CD4-positive, CD25-positive, alpha-beta regulatory T cell (primary cell): ENCODE data around the gene CXCR2. TPM values are rescaled to one million over a fixed set of nuclear protein-coding genes. Genes with fewer than 3 reads are reported as not detected.

Source experiments
- ATAC-seq, 2 donors: fragments of 150-1000 bp; cut with Tn5 transposase; one replicate each; pipeline ENCODE4 v1.10.0; 2021; ENCODE audit warnings: low read depth in 2 of 2, moderate number of reproducible peaks in 2 of 2, moderate library complexity in 1 of 2
- DNase-seq, 3 donors: peaks; one replicate each; pipeline versions ENCODE4 v3.0.0 to v3.0.0-alpha.2; 2012 to 2022; ENCODE audit warnings: mixed read lengths in 1 of 3
- H3K27ac ChIP-seq: one replicate; pipeline ENCODE4 v1.7.0; 2013; ENCODE audit warnings: mild to moderate bottlenecking, low read length; ENCODE audit not compliant: insufficient read depth, poor library complexity, severe bottlenecking
- H3K27me3 ChIP-seq: one replicate; pipeline ENCODE4 v1.7.0; 2013; ENCODE audit warnings: low read length; ENCODE audit not compliant: control insufficient read depth, insufficient read depth
- H3K36me3 ChIP-seq: one replicate; pipeline ENCODE4 v1.7.0; 2013; ENCODE audit warnings: mild to moderate bottlenecking, low read length, moderate library complexity; ENCODE audit not compliant: control insufficient read depth, insufficient read depth
- H3K4me1 ChIP-seq: 2 replicates; pipeline ENCODE4 v1.7.0; 2013; ENCODE audit warnings: mild to moderate bottlenecking, low read length; ENCODE audit not compliant: insufficient read depth, control insufficient read depth, poor library complexity, severe bottlenecking
- H3K4me3 ChIP-seq: one replicate; pipeline ENCODE4 v1.7.0; 2013; ENCODE audit warnings: low read depth, mild to moderate bottlenecking, low read length, moderate library complexity
- H3K9me3 ChIP-seq, 2 experiments: 1 replicate in 1 of 2; 2 replicates in 1 of 2; pipeline ENCODE4 v1.7.0; 2013; ENCODE audit warnings: low read length in 2 of 2, mild to moderate bottlenecking in 1 of 2, moderate library complexity in 1 of 2; ENCODE audit not compliant: control insufficient read depth in 2 of 2
- H3K27ac Mint-ChIP-seq, 3 donors: one replicate each; pipeline ENCODE4 v1.8.0; 2020 to 2022; ENCODE audit warnings: mild to moderate bottlenecking in 3 of 3, mixed read lengths in 3 of 3, moderate library complexity in 2 of 3
- H3K27me3 Mint-ChIP-seq: one replicate; pipeline ENCODE4 v1.8.0; 2022; ENCODE audit warnings: mild to moderate bottlenecking, mixed read lengths
- H3K36me3 Mint-ChIP-seq: one replicate; pipeline ENCODE4 v1.8.0; 2020; ENCODE audit warnings: mixed read lengths
- H3K4me1 Mint-ChIP-seq, 4 donors: one replicate each; pipeline ENCODE4 v1.8.0; 2020 to 2022; ENCODE audit warnings: mixed read lengths in 4 of 4, mild to moderate bottlenecking in 1 of 4
- H3K4me3 Mint-ChIP-seq, 4 donors: one replicate each; pipeline ENCODE4 v1.8.0; 2020 to 2022; ENCODE audit warnings: mild to moderate bottlenecking in 4 of 4, mixed read lengths in 4 of 4, moderate library complexity in 3 of 4
- H3K9me3 Mint-ChIP-seq, 7 donors: one replicate each; pipeline ENCODE4 v1.8.0; 2020 to 2022; ENCODE audit warnings: mixed read lengths in 7 of 7, mild to moderate bottlenecking in 3 of 7, moderate library complexity in 2 of 7
- polyA plus RNA-seq, 4 donors: library from polyadenylated mRNA; unstranded; fragments of 300-500 nt; fragmentation: Illumina TruSeq; gene quantifications; one replicate each; pipeline ENCODE4 v1.2.3, GENCODE V29; 2021
- total RNA-seq: library from RNA; stranded (reverse); gene quantifications from one replicate; pipeline ENCODE4 v1.2.3, GENCODE V29; 2022

Gene CXCR2
- total RNA-seq, result not detected
- polyA plus RNA-seq, result not detected

DNA sequence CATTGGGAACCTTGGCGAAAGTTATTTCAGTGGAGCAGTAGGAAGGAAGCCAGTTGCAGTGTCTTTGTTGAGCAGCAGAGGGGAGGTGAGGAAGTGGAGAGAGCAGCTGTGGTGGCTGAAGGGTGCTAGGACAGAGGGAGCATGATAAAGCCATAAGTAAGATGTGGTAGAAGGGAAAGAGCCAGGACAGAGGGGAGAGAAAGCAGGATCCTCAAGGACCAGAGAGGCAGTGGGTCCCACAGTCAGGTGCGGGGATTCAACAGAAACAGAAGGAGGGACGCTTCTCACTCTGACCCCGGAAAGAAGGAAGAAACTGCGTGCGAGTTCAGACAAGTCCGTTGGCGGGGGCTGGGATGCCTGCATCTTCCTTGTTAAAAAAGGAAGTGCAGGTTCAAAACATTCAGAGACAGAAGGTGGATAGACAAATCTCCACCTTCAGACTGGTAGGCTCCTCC, at the start of gene CXCR2:
Gene CXCR2, plus strand, starts transcription at position 403 of the 455 bp plus-strand sequence. CDS start 8,774 bp downstream, outside the sequence.
- peak within 1 kb of the TSS in 2 of 4 donors; percentile 18 to 32 for H3K4me3 Mint-ChIP-seq
- no peak within 1 kb of the TSS for H3K4me3 ChIP-seq
- ATAC-seq (no peak), DNase-seq (peak in 1 of 3 donors; percentile 19)
- peaks cover 0 to 4% of the 10 kb centered on the region in 2 experiments for H3K9me3 ChIP-seq
- H3K27me3 Mint-ChIP-seq, result peaks cover 42% of the 10 kb centered on the region
- peak within 1 kb of the TSS in 1 of 3 donors; percentile 5 for H3K27ac Mint-ChIP-seq
- H3K27ac ChIP-seq, result no peak within 1 kb of the TSS
- no peaks in the 10 kb centered on the region for H3K36me3 Mint-ChIP-seq
- peaks cover 0 to 23% (median 3%) of the 10 kb centered on the region in 7 donors for H3K9me3 Mint-ChIP-seq
- peaks cover 4 to 8% (median 5%) of the 10 kb centered on the region in 4 donors for H3K4me1 Mint-ChIP-seq
- no peaks in the 10 kb centered on the region for H3K4me1 ChIP-seq
- peaks cover 3% of the 10 kb centered on the region for H3K27me3 ChIP-seq
- H3K36me3 ChIP-seq, result no peaks in the 10 kb centered on the region

DNA sequence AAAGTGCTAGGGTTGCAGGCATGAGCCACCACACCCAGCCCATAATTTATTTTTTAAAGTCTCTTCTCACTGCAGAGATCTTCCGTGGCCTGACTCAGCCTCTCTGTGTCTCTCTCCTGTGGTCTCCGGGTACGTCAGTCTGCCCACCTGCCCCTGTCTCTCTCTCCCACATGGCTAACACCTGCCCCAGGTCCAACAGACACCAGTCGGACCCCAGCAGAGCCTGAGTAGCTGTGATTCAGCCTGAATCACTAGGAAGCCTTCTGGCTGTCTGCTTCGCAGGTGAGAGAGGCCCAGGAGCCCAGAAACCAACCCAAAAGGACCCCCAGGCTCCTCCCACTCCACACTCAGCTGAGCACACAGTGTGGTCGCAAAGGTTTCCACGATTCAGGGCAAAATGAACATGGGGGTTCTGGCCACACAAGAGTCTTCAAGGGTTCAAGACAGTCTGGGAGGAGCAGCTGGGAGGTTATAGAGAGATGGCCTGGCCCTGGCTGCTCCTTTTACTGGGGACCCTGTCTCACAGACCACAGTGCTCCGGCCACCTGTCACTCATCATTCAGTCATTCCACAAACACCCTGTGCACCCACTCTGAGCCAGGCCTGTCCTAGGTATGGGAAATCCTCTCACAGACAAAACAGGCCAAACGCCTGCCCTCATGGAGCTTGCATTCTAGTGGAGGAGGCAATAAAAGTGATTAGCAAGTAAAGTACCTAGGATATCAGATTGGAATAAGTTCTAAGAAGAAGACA, 48.2 kb upstream of the CXCR2 start:
- DNase-seq (no peak), ATAC-seq (no peak)
- H3K27me3 ChIP-seq, result no peaks in the 10 kb centered on the region
- H3K27ac ChIP-seq, result no peak overlapping the region
- H3K4me1 Mint-ChIP-seq, result peaks cover 0 to 2% (median 0%) of the 10 kb centered on the region in 4 donors
- H3K4me3 Mint-ChIP-seq, result no peak overlapping the region
- H3K36me3 ChIP-seq, result no peaks in the 10 kb centered on the region
- H3K4me1 ChIP-seq, result no peaks in the 10 kb centered on the region
- H3K9me3 Mint-ChIP-seq, result peaks cover 0 to 3% (median 0%) of the 10 kb centered on the region in 7 donors
- H3K36me3 Mint-ChIP-seq, result no peaks in the 10 kb centered on the region
- H3K4me3 ChIP-seq, result no peak overlapping the region
- no peaks in the 10 kb centered on the region for H3K9me3 ChIP-seq
- peaks cover 5% of the 10 kb centered on the region for H3K27me3 Mint-ChIP-seq
- no peak overlapping the region for H3K27ac Mint-ChIP-seq

DNA sequence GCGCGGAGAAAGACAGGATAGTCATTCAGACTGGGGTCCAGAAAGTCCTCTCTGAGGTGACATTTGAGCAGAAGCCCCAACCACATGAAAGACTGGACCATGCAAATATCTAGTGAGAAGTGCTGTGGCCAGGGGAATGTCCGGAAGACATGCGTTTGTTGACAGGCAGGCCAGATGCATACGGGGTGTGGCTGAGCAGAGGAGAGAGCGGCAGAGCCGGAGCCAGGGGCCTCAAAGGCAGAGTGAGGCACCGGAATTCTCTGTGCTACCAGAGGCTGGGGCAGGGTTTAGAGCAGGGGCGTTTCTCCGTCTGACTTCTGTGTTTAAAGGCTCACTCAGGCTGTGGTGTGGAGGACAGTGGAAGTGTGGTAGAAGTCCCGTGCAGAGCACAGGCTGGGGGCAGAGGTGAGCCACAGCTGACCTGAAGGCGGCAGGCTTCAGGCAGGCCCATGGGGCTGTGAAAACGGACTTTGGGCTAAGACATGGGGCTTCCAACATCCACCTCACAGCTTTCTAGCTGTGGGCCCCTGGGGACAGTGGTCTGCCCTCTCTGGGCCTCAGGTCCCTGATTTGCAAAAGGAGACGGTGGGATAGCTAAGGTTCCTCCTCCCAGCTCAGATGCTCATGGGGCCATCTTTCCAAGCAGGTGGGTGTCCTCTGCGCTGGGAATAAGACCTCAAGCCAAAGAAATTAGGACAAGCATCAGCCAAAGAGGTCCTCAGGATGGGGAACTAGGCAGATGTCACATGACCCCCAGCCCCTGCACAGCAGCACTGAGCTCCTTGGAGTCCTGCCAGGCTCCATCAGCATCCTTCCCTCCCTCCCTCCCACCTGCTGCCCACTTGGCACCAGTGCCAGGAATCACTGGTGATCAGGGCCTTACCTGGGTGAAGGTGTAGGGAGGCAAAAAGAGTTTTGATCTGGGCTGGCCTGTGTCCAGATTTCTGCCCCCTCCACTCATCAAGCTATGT, 45.6 kb upstream of the CXCR2 start:
- H3K36me3 ChIP-seq, result no peaks in the 10 kb centered on the region
- H3K9me3 ChIP-seq, result no peaks in the 10 kb centered on the region
- ATAC-seq, result no peak
- Mint-ChIP-seq H3K36me3 (no peaks in the 10 kb centered on the region), H3K9me3 (peaks cover 0 to 6% (median 0%) of the 10 kb centered on the region in 7 donors), H3K27me3 (peaks cover 3% of the 10 kb centered on the region), H3K27ac (no peak overlapping the region), H3K4me1 (peaks cover 0 to 2% (median 0%) of the 10 kb centered on the region in 4 donors), H3K4me3 (no peak overlapping the region)
- H3K27me3 ChIP-seq, result no peaks in the 10 kb centered on the region
- no peak overlapping the region for H3K4me3 ChIP-seq
- H3K27ac ChIP-seq, result no peak overlapping the region
- no peak for DNase-seq
- no peaks in the 10 kb centered on the region for H3K4me1 ChIP-seq

DNA sequence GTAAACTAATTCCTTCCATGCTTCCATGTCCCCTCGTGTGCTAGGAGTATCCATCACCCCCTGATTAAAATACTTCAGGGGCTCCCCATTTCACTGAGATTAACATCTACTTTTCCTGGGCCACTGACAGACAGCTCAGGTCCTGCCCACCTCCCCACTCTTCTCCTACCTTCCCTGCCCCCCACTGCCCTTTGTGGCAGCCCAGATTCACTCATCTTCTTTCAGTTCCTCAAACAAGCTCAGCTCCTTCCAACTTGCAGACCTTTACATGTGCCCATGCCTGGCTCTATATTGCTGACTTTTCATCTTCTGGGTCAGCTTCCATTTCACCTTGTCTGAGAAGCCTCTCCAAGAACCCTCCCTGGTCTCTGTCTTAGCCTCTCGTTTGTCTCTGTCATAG, 44.8 kb upstream of the CXCR2 start:
- ATAC-seq, result no peak
- no peak overlapping the region for H3K27ac Mint-ChIP-seq
- H3K27me3 ChIP-seq, result no peaks in the 10 kb centered on the region
- no peaks in the 10 kb centered on the region for H3K36me3 ChIP-seq
- peaks cover 1% of the 10 kb centered on the region for H3K27me3 Mint-ChIP-seq
- H3K9me3 ChIP-seq, result peaks cover under 1 to 2% of the 10 kb centered on the region in 2 experiments
- no peak for DNase-seq
- peaks cover 0 to 2% (median 0%) of the 10 kb centered on the region in 4 donors for H3K4me1 Mint-ChIP-seq
- H3K9me3 Mint-ChIP-seq, result peaks cover 0 to 7% (median 2%) of the 10 kb centered on the region in 7 donors
- H3K4me1 ChIP-seq, result no peaks in the 10 kb centered on the region
- no peak overlapping the region for H3K4me3 ChIP-seq
- H3K4me3 Mint-ChIP-seq, result no peak overlapping the region
- H3K36me3 Mint-ChIP-seq, result no peaks in the 10 kb centered on the region
- no peak overlapping the region for H3K27ac ChIP-seq

DNA sequence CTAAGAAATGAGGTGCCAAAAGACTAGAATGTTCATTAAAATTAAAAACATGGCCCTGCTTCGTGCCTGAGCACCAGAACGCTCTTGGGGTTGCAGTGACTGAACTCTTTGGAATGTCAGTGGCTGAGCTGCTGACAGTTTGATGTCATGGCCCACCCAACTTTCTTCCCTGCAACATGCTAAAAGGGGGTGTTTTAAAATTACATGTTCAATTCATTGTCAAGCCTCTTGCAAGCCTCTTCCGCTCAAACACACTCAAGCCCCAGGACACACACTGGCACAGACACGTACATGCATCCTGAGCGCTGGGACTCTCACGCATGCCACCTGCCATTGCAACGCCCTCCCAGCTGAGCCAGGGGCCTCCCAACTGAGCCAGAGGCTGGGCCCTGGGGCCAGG, 44.1 kb upstream of the CXCR2 start:
- no peak overlapping the region for H3K27ac Mint-ChIP-seq
- Histone ChIP-seq H3K36me3 (no peaks in the 10 kb centered on the region), H3K9me3 (peaks cover 7 to 8% of the 10 kb centered on the region in 2 experiments), H3K4me1 (no peaks in the 10 kb centered on the region), H3K27ac (no peak overlapping the region), H3K4me3 (no peak overlapping the region), H3K27me3 (no peaks in the 10 kb centered on the region)
- H3K4me1 Mint-ChIP-seq, result peaks cover 0 to 2% (median 0%) of the 10 kb centered on the region in 4 donors
- ATAC-seq (no peak), DNase-seq (no peak)
- H3K36me3 Mint-ChIP-seq, result no peaks in the 10 kb centered on the region
- peaks cover 0 to 13% (median 7%) of the 10 kb centered on the region in 7 donors for H3K9me3 Mint-ChIP-seq
- peaks cover 5% of the 10 kb centered on the region for H3K27me3 Mint-ChIP-seq
- no peak overlapping the region for H3K4me3 Mint-ChIP-seq

DNA sequence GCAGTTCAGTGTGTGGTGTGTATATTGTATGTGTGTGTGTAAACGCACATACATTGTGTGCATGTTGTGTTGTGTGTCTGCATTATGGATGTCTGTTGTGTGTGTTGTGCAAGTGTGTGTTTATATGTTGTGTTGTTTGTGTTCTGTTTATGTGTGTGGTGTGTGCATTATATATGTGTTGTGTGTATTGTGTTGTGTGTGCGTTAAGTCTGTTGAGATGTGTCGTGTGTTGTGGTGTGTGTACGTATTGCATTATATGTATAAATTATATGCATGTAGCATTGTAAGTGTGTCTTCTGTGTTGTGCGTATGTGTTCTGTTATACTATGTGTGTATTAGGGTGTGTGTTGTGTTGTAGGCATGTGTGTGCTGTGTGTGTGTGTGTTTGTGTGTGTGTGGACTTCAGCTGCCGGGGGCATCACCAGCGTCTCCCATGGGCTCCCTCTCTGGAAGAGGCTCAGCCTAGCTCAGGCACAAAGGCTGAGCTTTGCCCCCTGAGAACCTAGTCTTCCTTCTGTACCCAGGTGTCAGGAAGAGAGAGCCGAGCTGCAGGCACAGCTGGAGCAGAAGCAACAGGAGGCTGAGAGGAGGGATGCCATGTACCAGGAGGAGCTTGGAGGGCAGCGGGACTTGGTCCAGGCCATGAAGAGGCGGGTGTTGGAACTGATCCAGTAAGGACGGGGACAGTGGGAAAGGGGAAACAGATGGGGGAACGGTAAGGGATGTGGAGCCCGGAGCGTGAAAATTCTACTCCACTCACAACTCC, 43.1 kb upstream of the CXCR2 start:
- H3K4me1 Mint-ChIP-seq, result no peaks in the 10 kb centered on the region
- no peaks in the 10 kb centered on the region for H3K4me1 ChIP-seq
- no peak overlapping the region for H3K27ac Mint-ChIP-seq
- H3K27me3 Mint-ChIP-seq, result peaks cover 5% of the 10 kb centered on the region
- no peaks in the 10 kb centered on the region for H3K36me3 Mint-ChIP-seq
- peaks cover 8 to 10% of the 10 kb centered on the region in 2 experiments for H3K9me3 ChIP-seq
- ATAC-seq, result no peak
- H3K27me3 ChIP-seq, result no peaks in the 10 kb centered on the region
- H3K27ac ChIP-seq, result no peak overlapping the region
- H3K4me3 ChIP-seq, result no peak overlapping the region
- H3K9me3 Mint-ChIP-seq, result peaks cover 0 to 14% (median 7%) of the 10 kb centered on the region in 7 donors
- H3K4me3 Mint-ChIP-seq, result no peak overlapping the region
- no peak for DNase-seq
- no peaks in the 10 kb centered on the region for H3K36me3 ChIP-seq

DNA sequence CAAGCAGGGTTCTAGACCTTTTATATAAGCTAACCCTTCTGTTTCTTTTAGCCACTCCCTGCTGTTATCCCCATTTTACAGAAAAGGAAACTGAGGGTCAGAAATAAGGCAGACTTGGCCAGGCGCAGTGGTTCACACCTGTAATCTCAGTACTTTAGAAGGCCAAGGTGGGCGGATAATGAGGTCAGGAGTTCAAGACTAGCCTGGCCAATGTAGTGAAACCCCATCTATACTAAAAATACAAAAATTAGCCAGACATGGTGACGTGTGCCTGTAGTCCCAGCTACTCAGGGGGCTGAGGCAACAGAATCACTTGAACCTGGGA, 42.5 kb upstream of the CXCR2 start:
- Histone ChIP-seq H3K36me3 (no peaks in the 10 kb centered on the region), H3K27ac (no peak overlapping the region), H3K4me1 (no peaks in the 10 kb centered on the region), H3K9me3 (peaks cover 8 to 10% of the 10 kb centered on the region in 2 experiments), H3K27me3 (no peaks in the 10 kb centered on the region), H3K4me3 (no peak overlapping the region)
- Mint-ChIP-seq H3K36me3 (no peaks in the 10 kb centered on the region), H3K9me3 (peaks cover 0 to 14% (median 7%) of the 10 kb centered on the region in 7 donors), H3K4me1 (no peaks in the 10 kb centered on the region), H3K27ac (no peak overlapping the region), H3K4me3 (no peak overlapping the region), H3K27me3 (peaks cover 5% of the 10 kb centered on the region)
- ATAC-seq, result no peak
- DNase-seq, result no peak
